ENCODE data around the gene CD84.
A peak's percentile ranks its signal among the peaks of the same experiment; 100 is the strongest.

The CD84 gene

DNA sequence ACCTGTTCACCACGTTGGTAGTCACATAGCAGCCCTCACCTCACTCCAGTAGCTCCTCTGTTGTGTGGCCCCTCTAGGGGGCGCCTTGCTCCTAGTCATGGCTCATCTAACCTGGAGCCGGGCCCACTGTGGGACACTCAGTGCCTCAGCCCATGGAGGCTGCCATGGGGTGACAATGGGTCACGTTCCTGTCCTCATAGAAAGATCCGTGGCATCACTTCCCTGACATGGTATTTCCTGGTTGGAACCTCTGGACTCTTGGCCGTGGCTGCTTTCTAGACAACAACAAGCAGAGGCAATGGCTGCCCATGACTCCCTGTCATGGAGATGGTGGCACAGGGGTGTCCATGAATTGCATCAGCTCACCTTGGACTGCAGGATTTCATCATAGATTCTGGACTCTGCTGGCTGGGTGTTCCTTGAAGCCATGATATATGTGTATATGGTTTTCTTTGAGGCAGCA is 28.7 kb downstream of the CD84 start:
- no peak overlapping the region for H3K27ac ChIP-seq
- H3K36me3 ChIP-seq = no peaks in the 10 kb centered on the region
- no peak overlapping the region for H3K4me3 ChIP-seq (ENCODE audit: low read depth in 1 of 2, low read length in 1 of 2)
- H3K9me3 ChIP-seq = no peaks in the 10 kb centered on the region
- TF ChIP-seq, protein P1, sequence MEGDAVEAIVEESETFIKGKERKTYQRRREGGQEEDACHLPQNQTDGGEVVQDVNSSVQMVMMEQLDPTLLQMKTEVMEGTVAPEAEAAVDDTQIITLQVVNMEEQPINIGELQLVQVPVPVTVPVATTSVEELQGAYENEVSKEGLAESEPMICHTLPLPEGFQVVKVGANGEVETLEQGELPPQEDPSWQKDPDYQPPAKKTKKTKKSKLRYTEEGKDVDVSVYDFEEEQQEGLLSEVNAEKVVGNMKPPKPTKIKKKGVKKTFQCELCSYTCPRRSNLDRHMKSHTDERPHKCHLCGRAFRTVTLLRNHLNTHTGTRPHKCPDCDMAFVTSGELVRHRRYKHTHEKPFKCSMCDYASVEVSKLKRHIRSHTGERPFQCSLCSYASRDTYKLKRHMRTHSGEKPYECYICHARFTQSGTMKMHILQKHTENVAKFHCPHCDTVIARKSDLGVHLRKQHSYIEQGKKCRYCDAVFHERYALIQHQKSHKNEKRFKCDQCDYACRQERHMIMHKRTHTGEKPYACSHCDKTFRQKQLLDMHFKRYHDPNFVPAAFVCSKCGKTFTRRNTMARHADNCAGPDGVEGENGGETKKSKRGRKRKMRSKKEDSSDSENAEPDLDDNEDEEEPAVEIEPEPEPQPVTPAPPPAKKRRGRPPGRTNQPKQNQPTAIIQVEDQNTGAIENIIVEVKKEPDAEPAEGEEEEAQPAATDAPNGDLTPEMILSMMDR (IDR thresholded peaks at IDR 0.05) = no peak
- no peaks in the 10 kb centered on the region for H3K27me3 ChIP-seq
- H3K4me1 ChIP-seq (ENCODE audit: control insufficient read depth in 1 of 2, insufficient read depth in 1 of 2, low read depth in 1 of 2, low read length in 1 of 2) = peaks cover 16 to 25% of the 10 kb centered on the region in 2 experiments

DNA sequence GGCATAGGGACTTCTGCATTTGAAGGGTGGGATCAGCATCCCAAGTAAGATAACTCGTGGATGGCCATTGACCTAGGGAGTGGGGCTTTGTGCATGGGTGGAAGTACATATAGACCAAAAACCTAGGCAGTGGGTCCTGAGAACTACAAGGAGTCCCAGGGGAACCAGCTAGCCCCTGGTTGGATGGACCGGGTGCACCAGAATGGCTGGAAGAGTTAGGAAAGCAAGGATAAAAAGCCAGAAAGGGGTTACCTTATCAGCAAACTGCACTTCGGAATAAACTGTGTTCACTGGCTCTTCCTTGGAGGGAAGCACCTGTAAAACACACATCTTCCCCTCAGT is 29.7 kb downstream of the CD84 start:
- TF ChIP-seq, protein P1 (IDR thresholded peaks at IDR 0.05) = no peak
- Histone ChIP-seq H3K36me3 (no peaks in the 10 kb centered on the region), H3K9me3 (no peaks in the 10 kb centered on the region), H3K4me3 (ENCODE audit: low read depth in 1 of 2, low read length in 1 of 2) (no peak overlapping the region), H3K4me1 (ENCODE audit: control insufficient read depth in 1 of 2, insufficient read depth in 1 of 2, low read depth in 1 of 2, low read length in 1 of 2) (peaks cover 16 to 25% of the 10 kb centered on the region in 2 experiments), H3K27me3 (no peaks in the 10 kb centered on the region), H3K27ac (no peak overlapping the region)

DNA sequence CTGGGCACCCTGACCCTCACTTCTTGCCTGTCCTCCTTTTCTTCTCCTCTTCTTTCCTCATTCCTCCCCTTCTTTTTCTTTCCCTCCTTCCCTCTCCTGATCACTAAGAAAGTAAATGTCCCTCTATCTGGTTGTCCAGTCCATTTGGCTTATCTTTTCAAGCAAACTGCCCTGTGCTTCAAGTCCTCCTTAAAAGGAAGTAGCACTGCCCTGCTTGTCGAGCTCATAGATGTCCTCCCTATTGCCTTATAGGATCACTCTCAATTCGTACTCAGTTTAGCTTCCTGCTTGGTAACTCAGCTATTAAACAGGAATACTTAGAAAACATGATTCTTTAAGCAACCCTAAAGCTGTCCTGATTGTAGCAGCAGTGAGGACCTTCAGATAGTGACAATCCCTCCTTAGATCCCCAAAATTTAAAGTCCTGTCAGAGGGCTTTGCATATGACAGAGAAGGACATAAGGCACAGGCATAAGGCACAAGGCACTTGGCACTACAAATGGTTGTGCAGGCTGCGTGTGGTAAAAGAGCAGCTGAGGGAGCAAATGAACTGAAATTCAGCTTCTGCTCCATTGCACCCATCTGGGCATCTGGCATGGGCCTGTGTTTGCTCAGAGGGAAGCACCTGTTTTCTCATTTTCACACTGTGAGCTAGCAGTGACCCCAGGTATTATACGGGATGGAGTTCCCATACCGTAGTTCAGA is 30.2 kb downstream of the CD84 start:
- Histone ChIP-seq H3K4me3 (ENCODE audit: low read depth in 1 of 2, low read length in 1 of 2) (no peak overlapping the region), H3K9me3 (no peaks in the 10 kb centered on the region), H3K27me3 (no peaks in the 10 kb centered on the region), H3K27ac (no peak overlapping the region), H3K36me3 (no peaks in the 10 kb centered on the region), H3K4me1 (ENCODE audit: control insufficient read depth in 1 of 2, insufficient read depth in 1 of 2, low read depth in 1 of 2, low read length in 1 of 2) (peaks cover 16 to 25% of the 10 kb centered on the region in 2 experiments)
- TF ChIP-seq, protein P1 (IDR thresholded peaks at IDR 0.05) = no peak

DNA sequence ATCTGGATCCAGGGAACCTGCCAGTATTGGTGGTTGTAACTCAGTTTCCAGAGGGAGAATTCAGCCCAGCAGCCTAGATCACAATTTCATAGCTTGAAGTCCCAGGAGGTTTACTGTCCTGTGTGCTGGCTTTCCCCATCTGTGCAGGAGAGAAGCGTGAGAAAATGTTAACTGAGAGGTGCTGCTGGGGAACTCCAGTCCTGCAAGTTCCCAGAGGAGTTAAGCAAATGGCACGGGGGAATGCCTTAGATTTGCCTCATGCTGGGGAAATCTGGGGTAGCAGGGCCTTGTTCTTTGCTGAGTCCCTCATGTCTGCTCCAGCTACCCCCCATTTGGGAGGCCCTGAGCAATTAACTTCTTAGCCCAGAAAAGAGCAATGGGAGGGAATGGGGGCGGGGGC is 31.1 kb downstream of the CD84 start:
- Histone ChIP-seq H3K36me3 (no peaks in the 10 kb centered on the region), H3K4me3 (ENCODE audit: low read depth in 1 of 2, low read length in 1 of 2) (no peak overlapping the region), H3K27me3 (no peaks in the 10 kb centered on the region), H3K9me3 (no peaks in the 10 kb centered on the region), H3K4me1 (ENCODE audit: control insufficient read depth in 1 of 2, insufficient read depth in 1 of 2, low read depth in 1 of 2, low read length in 1 of 2) (peaks cover 16 to 25% of the 10 kb centered on the region in 2 experiments), H3K27ac (peak overlapping the region; percentile 76)
- TF ChIP-seq, protein P1 (IDR thresholded peaks at IDR 0.05) = no peak

DNA sequence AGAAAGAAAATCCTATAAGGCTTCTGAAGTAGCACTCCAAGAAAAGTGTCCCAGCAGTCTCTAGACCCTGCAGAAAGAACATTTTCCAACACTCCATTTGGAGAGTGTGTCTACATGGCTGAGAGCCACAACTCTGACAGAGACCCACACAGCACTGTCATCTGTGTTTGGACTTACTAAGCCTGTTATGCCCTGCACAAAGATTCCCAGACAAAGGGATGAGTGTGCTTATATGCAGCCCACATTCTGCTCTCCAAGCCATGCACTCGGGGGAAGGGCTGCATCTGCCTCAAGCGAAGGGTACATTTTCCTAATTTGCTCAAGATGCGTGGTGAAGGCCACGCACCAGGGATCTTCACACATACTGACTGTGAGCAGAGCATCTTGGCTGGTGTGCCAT is 31.9 kb downstream of the CD84 start:
- TF ChIP-seq, protein P1 (IDR thresholded peaks at IDR 0.05) = no peak
- H3K27me3 ChIP-seq = no peaks in the 10 kb centered on the region
- H3K27ac ChIP-seq = peak overlapping the region; percentile 76
- no peaks in the 10 kb centered on the region for H3K9me3 ChIP-seq
- H3K4me1 ChIP-seq (ENCODE audit: control insufficient read depth in 1 of 2, insufficient read depth in 1 of 2, low read depth in 1 of 2, low read length in 1 of 2) = peaks cover 16 to 25% of the 10 kb centered on the region in 2 experiments
- no peak overlapping the region for H3K4me3 ChIP-seq (ENCODE audit: low read depth in 1 of 2, low read length in 1 of 2)
- no peaks in the 10 kb centered on the region for H3K36me3 ChIP-seq

Data from neutrophil (primary cell).